Measurements from ENCODE around the gene CACNA1C. TPM values are rescaled to one million over a fixed set of nuclear protein-coding genes. Genes with fewer than 3 reads are reported as not detected.

Gene CACNA1C
- total RNA-seq, 4 donors from 2014 or later = 0.38 to 2.4 (median 1.4) TPM

- no peak overlapping the region for H3K4me3 ChIP-seq (ENCODE audit: low read depth, poor library complexity, severe bottlenecking)
- intact Hi-C loops (cut with DNase I; ENCODE audit: low total_unique reads) = no loop called here
- TF ChIP-seq POLR2A (IDR thresholded peaks at IDR 0.05) (no peak), CTCF (IDR thresholded peaks at IDR 0.05) (no peak)
- DNase-seq (ENCODE audit: low spot score in 2 of 2) = no peak
- WGBS, 2 donors = 42 to 49% methylated on average over 2 of the region's 2 CpGs
These were observed 666.6 kb downstream of the CACNA1C start for GRCh38 chr12:2719392-2719791.

GRCh38 chr12:2722806-2723205 is 670.0 kb downstream of the CACNA1C start:
- H3K4me3 ChIP-seq (ENCODE audit: low read depth, poor library complexity, severe bottlenecking) = no peak overlapping the region
- WGBS, 2 donors = 75% methylated on average over 1 of the region's 1 CpG
- DNase-seq (ENCODE audit: low spot score in 2 of 2) = no peak
- intact Hi-C loops (cut with DNase I; ENCODE audit: low total_unique reads) = no loop called here
- no peak for TF ChIP-seq CTCF (IDR thresholded peaks at IDR 0.05)
- TF ChIP-seq POLR2A (IDR thresholded peaks at IDR 0.05) = no peak

GRCh38 chr12:2732290-2732689 is 679.5 kb downstream of the CACNA1C start:
- intact Hi-C loops (cut with DNase I; ENCODE audit: low total_unique reads) = no loop called here

GRCh38 chr12:2733493-2734355 is 680.9 kb downstream of the CACNA1C start:
- intact Hi-C loops (cut with DNase I; ENCODE audit: low total_unique reads) = no loop called here
- TF ChIP-seq POLR2A (IDR thresholded peaks at IDR 0.05) = no peak
- TF ChIP-seq CTCF (IDR thresholded peaks at IDR 0.05) = no peak
- H3K4me3 ChIP-seq (ENCODE audit: low read depth, poor library complexity, severe bottlenecking) = no peak overlapping the region
- 51 to 52% methylated on average over 13 of the region's 13 CpGs for WGBS, 2 donors
- DNase-seq (ENCODE audit: low spot score in 2 of 2) = no peak

More at GRCh38 chr12:2732290-2732689, 679.5 kb downstream of the CACNA1C start:
- TF ChIP-seq CTCF (IDR thresholded peaks at IDR 0.05) (no peak), POLR2A (IDR thresholded peaks at IDR 0.05) (no peak)
- DNase-seq (ENCODE audit: low spot score in 2 of 2) = no peak
- H3K4me3 ChIP-seq (ENCODE audit: low read depth, poor library complexity, severe bottlenecking) = no peak overlapping the region
- WGBS, 2 donors = 59 to 62% methylated on average over 6 of the region's 6 CpGs

GRCh38 chr12:2735432-2735831 is 682.6 kb downstream of the CACNA1C start:
- intact Hi-C loops (cut with DNase I; ENCODE audit: low total_unique reads) = no loop called here

More at GRCh38 chr12:2735432-2735831, 682.6 kb downstream of the CACNA1C start:
- no peak for DNase-seq (ENCODE audit: low spot score in 2 of 2)
- H3K4me3 ChIP-seq (ENCODE audit: low read depth, poor library complexity, severe bottlenecking) = no peak overlapping the region
- WGBS, 2 donors = 79 to 90% methylated on average over 1 of the region's 1 CpG
- TF ChIP-seq POLR2A (IDR thresholded peaks at IDR 0.05) (no peak), CTCF (IDR thresholded peaks at IDR 0.05) (no peak)
